GM19468 (cell line): ENCODE results near the gene OR10R2.
"Not testable (repeated sequence)": the region's sequence is repeated elsewhere in the genome, so short reads cannot be mapped to it uniquely, and the experiment has no call there.

Source experiments
- ATAC-seq: cut with Tn5 transposase; IDR thresholded peaks from one replicate; pipeline ENCODE4 v1.9.1; 2021; ENCODE audit warnings: mild to moderate bottlenecking, moderate library complexity, moderate number of reproducible peaks; ENCODE audit not compliant: unreplicated experiment; ENCODE audit errors: extremely low read depth

The OR10R2 gene

GRCh38 chr1:158471920-158472319 lies at the start of gene OR10R2:
OR10R2 (plus strand) TSS chr1:158472220; CDS start chr1:158472326, 106 bp downstream.
- no peak for ATAC-seq

GRCh38 chr1:158425027-158425426 lies 47.0 kb upstream of the OR10R2 start:
- ATAC-seq: no peak

GRCh38 chr1:158426137-158426536 lies 45.9 kb upstream of the OR10R2 start, which contains the start of gene OR10K2:
OR10K2 (minus strand) TSS chr1:158426237; CDS start chr1:158420866, 5,371 bp downstream.
- ATAC-seq: no peak

- ATAC-seq: not testable (repeated sequence)
Measured at GRCh38 chr1:158430163-158430562, 41.9 kb upstream of the OR10R2 start.

- no peak for ATAC-seq
Measured at GRCh38 chr1:158434741-158435140, 37.3 kb upstream of the OR10R2 start.

GRCh38 chr1:158445376-158445775 lies 26.6 kb upstream of the OR10R2 start:
- no peak for ATAC-seq

- no peak for ATAC-seq
Measured at GRCh38 chr1:158454537-158454936, 17.5 kb upstream of the OR10R2 start.

GRCh38 chr1:158457246-158457645 lies 14.8 kb upstream of the OR10R2 start:
- ATAC-seq: no peak

- no peak for ATAC-seq
Measured at GRCh38 chr1:158458263-158458662, 13.8 kb upstream of the OR10R2 start.

- no peak for ATAC-seq
Measured at GRCh38 chr1:158461534-158461933, 10.5 kb upstream of the OR10R2 start, which contains the start of gene OR10K1. OR10K1 (plus strand) TSS chr1:158461834; CDS start chr1:158465562, 3,728 bp downstream.

- no peak for ATAC-seq
Measured at GRCh38 chr1:158485455-158485854, 13.4 kb downstream of the OR10R2 start.

- no peak for ATAC-seq
Measured at GRCh38 chr1:158491316-158491715, 19.3 kb downstream of the OR10R2 start.

GRCh38 chr1:158493054-158493453 lies 21.0 kb downstream of the OR10R2 start:
- ATAC-seq: no peak

- no peak for ATAC-seq
Measured at GRCh38 chr1:158494796-158495195, 22.8 kb downstream of the OR10R2 start.

- ATAC-seq: no peak
Measured at GRCh38 chr1:158496374-158496773, 24.4 kb downstream of the OR10R2 start.

GRCh38 chr1:158506369-158506987 lies 34.5 kb downstream of the OR10R2 start:
- ATAC-seq: no peak

- no peak for ATAC-seq
Measured at GRCh38 chr1:158507511-158507910, 35.5 kb downstream of the OR10R2 start.

GRCh38 chr1:158509471-158510156 lies 37.6 kb downstream of the OR10R2 start:
- ATAC-seq: no peak

- no peak for ATAC-seq
Measured at GRCh38 chr1:158516966-158517365, 44.9 kb downstream of the OR10R2 start.

- ATAC-seq: no peak
Measured at GRCh38 chr1:158520021-158520420, 48.0 kb downstream of the OR10R2 start.

GRCh38 chr1:158520955-158521665 lies 49.1 kb downstream of the OR10R2 start:
- no peak for ATAC-seq
